ENCODE results near the gene COL27A1.

COL27A1 gene

GRCh38 chr9:114230068-114230467 lies 74.7 kb downstream of the COL27A1 start:
- no peak for DNase-seq

GRCh38 chr9:114231273-114231672 lies 75.9 kb downstream of the COL27A1 start:
- DNase-seq: no peak

GRCh38 chr9:114231719-114232449 lies 76.5 kb downstream of the COL27A1 start:
- DNase-seq: no peak

GRCh38 chr9:114233491-114234185 lies 78.3 kb downstream of the COL27A1 start:
- DNase-seq: no peak

- DNase-seq: peak; percentile 8
These were observed 79.8 kb downstream of the COL27A1 start for GRCh38 chr9:114235033-114235661.

- no peak for DNase-seq
These were observed 81.2 kb downstream of the COL27A1 start for GRCh38 chr9:114236391-114237138.

- DNase-seq: no peak
These were observed 81.9 kb downstream of the COL27A1 start for GRCh38 chr9:114237247-114237646.

- DNase-seq: no peak
These were observed 82.4 kb downstream of the COL27A1 start for GRCh38 chr9:114237781-114238180.

GRCh38 chr9:114238472-114238871 lies 83.1 kb downstream of the COL27A1 start:
- no peak for DNase-seq

GRCh38 chr9:114238891-114239875 lies 83.8 kb downstream of the COL27A1 start:
- DNase-seq: no peak

GRCh38 chr9:114240216-114240615 lies 84.9 kb downstream of the COL27A1 start:
- DNase-seq: no peak

GRCh38 chr9:114240647-114241558 lies 85.6 kb downstream of the COL27A1 start:
- peak; percentile 26 for DNase-seq

- no peak for DNase-seq
These were observed 87.5 kb downstream of the COL27A1 start for GRCh38 chr9:114242837-114243236.

GRCh38 chr9:114243240-114243639 lies 87.9 kb downstream of the COL27A1 start:
- DNase-seq: no peak

- DNase-seq: no peak
These were observed 89.2 kb downstream of the COL27A1 start for GRCh38 chr9:114244570-114244969.

GRCh38 chr9:114246558-114246957 lies 91.2 kb downstream of the COL27A1 start:
- no peak for DNase-seq

- DNase-seq: no peak
These were observed 91.7 kb downstream of the COL27A1 start for GRCh38 chr9:114247077-114247476.

GRCh38 chr9:114247491-114247890 lies 92.2 kb downstream of the COL27A1 start:
- no peak for DNase-seq

GRCh38 chr9:114248299-114248707 lies 93.0 kb downstream of the COL27A1 start:
- DNase-seq: no peak

- no peak for DNase-seq
These were observed 94.3 kb downstream of the COL27A1 start for GRCh38 chr9:114249424-114250234.
